GM12864 (cell line): ENCODE measurements around the gene DLG4.

Source experiments
- DNase-seq: peaks from one replicate; pipeline ENCODE4 v3.0.0-alpha.2; 2011; ENCODE audit warnings: low read depth
- H3K4me3 ChIP-seq: 2 replicates; pipeline ENCODE4 v1.5.1; 2011; ENCODE audit warnings: mild to moderate bottlenecking, low read depth, low read length, control low read depth
- CTCF ChIP-seq: IDR thresholded peaks from 2 replicates; pipeline ENCODE4 v1.5.1; 2011; ENCODE audit warnings: low read depth, mild to moderate bottlenecking, moderate library complexity, low read length, control low read depth, inconsistent platforms; ENCODE audit errors: missing control alignments

Gene DLG4

DNA sequence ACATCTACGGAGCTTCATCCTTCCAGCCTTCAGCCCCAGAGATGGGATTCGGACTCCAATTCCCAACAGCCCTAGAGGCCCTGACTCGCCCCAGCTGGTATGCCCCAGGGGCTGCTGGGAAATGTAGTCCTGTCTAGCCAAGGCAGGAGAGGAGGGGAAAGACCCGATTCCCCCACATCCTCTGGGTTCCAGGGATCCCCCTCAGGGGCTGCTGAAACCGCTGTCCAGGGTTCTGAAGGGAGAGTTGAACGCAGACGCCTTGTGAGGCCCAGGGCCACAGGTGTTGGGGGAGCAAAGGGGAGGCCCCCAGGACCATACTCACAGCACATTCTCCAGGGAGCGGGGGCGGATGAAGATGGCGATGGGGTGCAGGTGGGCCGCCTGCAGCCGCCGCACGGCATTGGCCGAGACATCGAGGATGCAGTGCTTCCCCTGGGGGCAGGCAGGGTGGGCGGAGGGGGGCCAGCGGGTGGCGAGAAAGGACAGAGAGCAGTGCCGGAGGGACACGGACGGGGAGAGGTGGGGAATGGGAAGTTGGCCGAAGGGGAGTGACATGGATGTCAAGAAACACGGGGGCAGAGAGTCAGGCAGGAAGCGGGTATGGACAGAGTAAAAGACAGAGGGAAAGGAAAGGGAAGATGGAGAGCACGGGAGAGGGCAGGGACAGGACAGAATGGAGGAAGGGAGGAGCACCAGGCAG lies 27.9 kb downstream of the DLG4 start:
- DNase-seq: no peak

DNA sequence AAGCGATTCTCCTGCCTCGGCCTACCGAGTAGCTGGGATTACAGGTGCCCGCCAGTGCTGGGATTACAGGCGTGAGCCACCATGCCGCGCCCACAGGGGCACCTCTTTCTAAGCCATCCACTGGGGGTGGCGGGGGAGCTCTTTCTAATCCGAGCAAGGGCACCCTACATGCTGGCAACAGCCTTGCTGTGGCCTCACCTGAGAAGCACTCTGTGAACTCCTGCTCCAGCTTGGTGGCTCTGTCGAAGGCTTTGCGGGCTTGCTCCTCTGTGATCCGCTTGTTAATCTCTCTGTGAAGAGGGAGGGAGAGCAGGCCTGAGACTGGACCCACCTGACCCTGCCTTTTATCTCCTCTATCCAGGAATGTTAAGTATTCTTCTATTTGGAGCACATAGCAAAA lies 28.6 kb downstream of the DLG4 start:
- no peak for DNase-seq
- TF ChIP-seq CTCF: no peak
- H3K4me3 ChIP-seq: no peak overlapping the region

More for the DNA sequence above, 27.9 kb downstream of the DLG4 start:
- no peak for TF ChIP-seq CTCF
- H3K4me3 ChIP-seq: no peak overlapping the region

DNA sequence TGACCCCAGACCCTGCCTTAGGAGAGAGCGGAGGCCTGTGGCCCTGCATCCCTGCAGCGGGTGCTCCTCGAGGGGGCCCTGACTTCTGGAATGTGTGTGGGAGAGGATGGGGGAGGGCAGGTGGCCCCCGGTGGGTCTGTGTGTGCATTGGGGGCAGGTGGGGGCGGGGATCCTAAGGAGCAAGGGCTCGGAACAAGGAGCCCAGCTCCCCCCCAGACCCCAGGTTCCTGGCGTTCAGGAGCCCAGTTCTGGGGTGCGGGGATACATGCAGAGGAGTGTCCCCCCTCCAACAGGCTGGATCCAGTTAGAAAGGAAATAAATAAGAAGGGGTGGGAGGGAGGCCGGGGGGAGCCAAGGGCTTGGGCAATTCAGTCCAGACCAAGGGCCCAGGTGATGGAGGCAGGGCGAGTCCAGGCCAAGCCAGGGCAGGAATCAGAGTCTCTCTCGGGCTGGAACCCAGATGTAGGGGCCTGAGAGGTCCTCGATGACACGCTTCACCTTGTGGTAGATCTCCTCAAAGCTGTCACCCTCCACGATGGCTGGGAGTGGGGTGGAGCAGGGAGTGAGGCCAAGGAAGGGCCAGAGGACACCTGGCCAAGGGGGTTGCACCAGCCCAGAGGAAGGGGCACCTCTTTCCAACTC lies 29.2 kb downstream of the DLG4 start:
- TF ChIP-seq CTCF: no peak
- H3K4me3 ChIP-seq: no peak overlapping the region

DNA sequence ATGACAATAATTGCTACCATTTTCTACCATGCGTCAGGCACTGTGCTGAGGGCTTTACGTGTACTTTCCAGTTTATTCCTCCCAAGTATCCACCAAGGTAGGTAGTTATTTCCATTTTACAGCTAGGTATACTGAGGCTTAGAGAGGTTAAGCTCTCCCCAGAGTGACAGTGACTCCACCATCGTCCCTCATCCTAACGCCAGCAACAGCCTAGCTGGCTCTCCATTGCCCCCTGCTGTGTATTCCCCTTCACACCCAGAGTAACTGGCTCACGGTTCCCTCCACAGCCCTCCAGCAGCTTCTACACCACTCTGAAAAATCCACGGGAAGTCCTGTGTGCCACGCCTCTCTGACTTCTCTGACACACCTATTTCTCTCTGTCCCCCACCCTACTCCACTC lies 33.4 kb downstream of the DLG4 start:
- peak; percentile 59 for TF ChIP-seq CTCF
- H3K4me3 ChIP-seq: no peak overlapping the region
- no peak for DNase-seq

More for the DNA sequence above, 29.2 kb downstream of the DLG4 start:
- DNase-seq: no peak

GRCh38 chr17:7184647-7185046 lies 35.0 kb downstream of the DLG4 start:
- DNase-seq: no peak
- H3K4me3 ChIP-seq: no peak overlapping the region
- no peak for TF ChIP-seq CTCF

GRCh38 chr17:7184091-7184488 lies 35.5 kb downstream of the DLG4 start:
- DNase-seq: no peak
- TF ChIP-seq CTCF: no peak

More at GRCh38 chr17:7184091-7184488, 35.5 kb downstream of the DLG4 start:
- H3K4me3 ChIP-seq: no peak overlapping the region
